ENCODE data around the gene PDCD2L.

DNA sequence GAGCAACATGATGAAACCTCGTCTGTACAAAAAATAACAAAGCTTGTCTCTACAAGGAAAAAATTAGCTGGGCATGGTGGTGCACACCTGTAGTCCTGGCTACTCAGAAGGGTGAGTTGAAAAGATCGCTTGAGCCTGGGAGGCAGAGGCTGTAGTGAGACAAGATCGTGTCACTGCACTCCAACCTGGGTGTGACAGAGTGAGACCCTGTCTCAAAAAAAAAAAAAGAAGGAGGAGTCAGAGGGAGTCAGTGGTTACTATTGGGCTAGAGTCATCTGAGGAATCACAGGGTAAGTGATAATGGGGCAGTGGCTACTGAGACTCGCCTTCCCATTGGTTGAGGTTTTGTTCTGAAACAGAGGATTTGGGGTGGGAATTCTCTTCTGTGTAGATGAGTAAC is 41.1 kb upstream of the PDCD2L start:
- TF ChIP-seq, protein P1, sequence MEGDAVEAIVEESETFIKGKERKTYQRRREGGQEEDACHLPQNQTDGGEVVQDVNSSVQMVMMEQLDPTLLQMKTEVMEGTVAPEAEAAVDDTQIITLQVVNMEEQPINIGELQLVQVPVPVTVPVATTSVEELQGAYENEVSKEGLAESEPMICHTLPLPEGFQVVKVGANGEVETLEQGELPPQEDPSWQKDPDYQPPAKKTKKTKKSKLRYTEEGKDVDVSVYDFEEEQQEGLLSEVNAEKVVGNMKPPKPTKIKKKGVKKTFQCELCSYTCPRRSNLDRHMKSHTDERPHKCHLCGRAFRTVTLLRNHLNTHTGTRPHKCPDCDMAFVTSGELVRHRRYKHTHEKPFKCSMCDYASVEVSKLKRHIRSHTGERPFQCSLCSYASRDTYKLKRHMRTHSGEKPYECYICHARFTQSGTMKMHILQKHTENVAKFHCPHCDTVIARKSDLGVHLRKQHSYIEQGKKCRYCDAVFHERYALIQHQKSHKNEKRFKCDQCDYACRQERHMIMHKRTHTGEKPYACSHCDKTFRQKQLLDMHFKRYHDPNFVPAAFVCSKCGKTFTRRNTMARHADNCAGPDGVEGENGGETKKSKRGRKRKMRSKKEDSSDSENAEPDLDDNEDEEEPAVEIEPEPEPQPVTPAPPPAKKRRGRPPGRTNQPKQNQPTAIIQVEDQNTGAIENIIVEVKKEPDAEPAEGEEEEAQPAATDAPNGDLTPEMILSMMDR (IDR thresholded peaks at IDR 0.05), result no peak
- TF ChIP-seq POLR2A (IDR thresholded peaks at IDR 0.05) (no peak), POLR2AphosphoS5 (IDR thresholded peaks at IDR 0.05) (no peak)
